Liver (tissue), 9 donors: ENCODE results near the gene ZC3H18. TPM values are rescaled to one million over a fixed set of nuclear protein-coding genes. Genes with fewer than 3 reads are reported as not detected.

Experiments used
- DNase-seq: peaks from one replicate; pipeline ENCODE4 v3.0.0-alpha.2; 2017; ENCODE audit warnings: low spot score
- H3K27ac ChIP-seq, 2 donors: one replicate each; pipeline ENCODE4 v1.7.0; 2013; ENCODE audit warnings: inconsistent platforms in 2 of 2, low read length in 2 of 2, control low read depth in 1 of 2, low read depth in 1 of 2, mild to moderate bottlenecking in 1 of 2
- H3K27me3 ChIP-seq, 4 donors: one replicate each; pipeline versions ENCODE4 v1.6.1 to v1.7.0; 2013; ENCODE audit warnings: low read length in 3 of 4, inconsistent platforms in 1 of 4, mild to moderate bottlenecking in 1 of 4, moderate library complexity in 1 of 4; ENCODE audit not compliant: control insufficient read depth in 4 of 4, insufficient read depth in 4 of 4
- H3K36me3 ChIP-seq, 4 donors: one replicate each; pipeline versions ENCODE4 v1.6.1 to v1.7.0; 2013; ENCODE audit warnings: low read length in 3 of 4, mild to moderate bottlenecking in 3 of 4, low read depth in 1 of 4, moderate library complexity in 1 of 4; ENCODE audit not compliant: control insufficient read depth in 4 of 4, insufficient read depth in 3 of 4
- H3K4me1 ChIP-seq, 4 donors: one replicate each; pipeline versions ENCODE4 v1.6.1 to v1.7.0; 2013; ENCODE audit warnings: low read length in 3 of 4, mild to moderate bottlenecking in 3 of 4, moderate library complexity in 1 of 4; ENCODE audit not compliant: control insufficient read depth in 4 of 4, insufficient read depth in 4 of 4
- H3K4me3 ChIP-seq, 3 donors: one replicate each; pipeline versions ENCODE4 v1.6.1 to v1.7.0; 2013; ENCODE audit warnings: low read length in 3 of 3, control low read depth in 1 of 3, low read depth in 1 of 3, mild to moderate bottlenecking in 1 of 3
- H3K9ac ChIP-seq, 2 donors: one replicate each; pipeline ENCODE4 v1.7.0; 2013; ENCODE audit warnings: low read length in 2 of 2, mild to moderate bottlenecking in 2 of 2, moderate library complexity in 2 of 2, control low read depth in 1 of 2, low read depth in 1 of 2
- H3K9me3 ChIP-seq, 4 donors: one replicate each; pipeline versions ENCODE4 v1.6.1 to v1.7.0; 2013; ENCODE audit warnings: low read length in 3 of 4; ENCODE audit not compliant: control insufficient read depth in 4 of 4
- ATF3 ChIP-seq: IDR thresholded peaks from 2 replicates; pipeline ENCODE4 v1.6.1; 2016; ENCODE audit warnings: antibody characterized with exemption
- EGR1 ChIP-seq, 2 donors: IDR thresholded peaks; 2 replicates each; pipeline ENCODE4 v1.6.1; 2016 to 2018; ENCODE audit warnings: antibody characterized with exemption in 2 of 2, low read depth in 2 of 2
- FOXA1 ChIP-seq: IDR thresholded peaks from 2 replicates; pipeline ENCODE4 v1.6.1; 2016; ENCODE audit warnings: antibody characterized with exemption
- FOXA2 ChIP-seq: IDR thresholded peaks from 2 replicates; pipeline ENCODE4 v1.6.1; 2016; ENCODE audit warnings: antibody characterized with exemption
- GABPA ChIP-seq, 2 donors: IDR thresholded peaks in 1 of 2; conservative IDR thresholded peaks in 1 of 2; 2 replicates each; pipeline ENCODE4 v1.6.1; 2016; ENCODE audit warnings: antibody characterized with exemption in 2 of 2, mild to moderate bottlenecking in 1 of 2, moderate library complexity in 1 of 2
- HNF4A ChIP-seq, 2 donors: conservative IDR thresholded peaks; 2 replicates each; pipeline ENCODE4 v1.6.1; 2016; ENCODE audit warnings: antibody characterized with exemption in 2 of 2, mild to moderate bottlenecking in 2 of 2
- HNF4G ChIP-seq: IDR thresholded peaks from 2 replicates; pipeline ENCODE4 v1.6.1; 2016; ENCODE audit warnings: antibody characterized with exemption
- JUND ChIP-seq, 2 donors: IDR thresholded peaks; 2 replicates each; pipeline ENCODE4 v1.6.1; 2016; ENCODE audit warnings: antibody characterized with exemption in 2 of 2
- MAX ChIP-seq: IDR thresholded peaks from 2 replicates; pipeline ENCODE4 v1.6.1; 2016; ENCODE audit warnings: antibody characterized with exemption
- NR2F2 ChIP-seq: IDR thresholded peaks from 2 replicates; pipeline ENCODE4 v1.6.1; 2016; ENCODE audit warnings: antibody characterized with exemption
- RAD21 ChIP-seq, 2 donors: IDR thresholded peaks; 2 replicates each; pipeline ENCODE4 v1.6.1; 2016; ENCODE audit warnings: antibody characterized with exemption in 2 of 2, mild to moderate bottlenecking in 2 of 2
- REST ChIP-seq: IDR thresholded peaks from 2 replicates; pipeline ENCODE4 v1.6.1; 2016; ENCODE audit warnings: antibody characterized with exemption, mild to moderate bottlenecking
- RXRA ChIP-seq, 2 donors: IDR thresholded peaks; 2 replicates each; pipeline ENCODE4 v1.6.1; 2017 to 2018; ENCODE audit warnings: antibody characterized with exemption in 2 of 2, mild to moderate bottlenecking in 1 of 2
- SP1 ChIP-seq: IDR thresholded peaks from 2 replicates; pipeline ENCODE4 v1.6.1; 2018; ENCODE audit warnings: antibody characterized with exemption, mild to moderate bottlenecking
- TAF1 ChIP-seq: conservative IDR thresholded peaks from 2 replicates; pipeline ENCODE4 v1.6.1; 2016; ENCODE audit warnings: antibody characterized with exemption, mild to moderate bottlenecking
- YY1 ChIP-seq: IDR thresholded peaks from 2 replicates; pipeline ENCODE4 v1.6.1; 2016; ENCODE audit warnings: antibody characterized with exemption, mild to moderate bottlenecking
- WGBS: extraction: QIAGEN DNeasy Blood & Tissue Kit; methylation state at CpG from one replicate; pipeline ENCODE4 v1.1.7; 2013; 5-methylcytosine and 5-hydroxymethylcytosine counted together
- polyA plus RNA-seq, 2 donors: library from polyadenylated mRNA; stranded (reverse) in 1 of 2; unstranded in 1 of 2; fragments of 200-250 nt in 1 of 2; fragments of >200 nt in 1 of 2; fragmentation: Nextera tagmentation in 1 of 2; extraction: Ambion mirVana in 1 of 2; gene quantifications; one replicate each; pipeline versions ENCODE4 v1.2.1 to v1.2.3, GENCODE V29; 2013 to 2015
- total RNA-seq, 2 donors: library from RNA; depleted of rRNA; stranded (reverse); fragments of >200 nt; gene quantifications; one replicate each; pipeline ENCODE4 v1.2.3, GENCODE V29; 2014
- TF ChIP-seq, protein P1 (sequence below): IDR thresholded peaks from 2 replicates; pipeline ENCODE4 v1.6.1; 2016; ENCODE audit warnings: antibody characterized with exemption
- TF ChIP-seq, protein P2 (sequence below): fragments of 150-350 bp; IDR thresholded peaks from 2 replicates; pipeline ENCODE4 v1.5.1; 2017; ENCODE audit warnings: improper control_type of control experiment, low read depth, low read length; ENCODE audit not compliant: missing input control
- donor health status: healthy.
- donor health status: healthy.
- donor health status: healthy.
- donor health status: healthy.
- donor health status: healthy.

Gene ZC3H18
- total and polyA plus RNA-seq, 4 donors = 10.2 to 10.9 (median 10.5) TPM

- Histone ChIP-seq H3K9me3 (no peaks in the 10 kb centered on the region), H3K27me3 (no peaks in the 10 kb centered on the region), H3K36me3 (peaks cover 9 to 55% (median 18%) of the 10 kb centered on the region in 4 donors), H3K4me3 (no peak overlapping the region), H3K9ac (no peak overlapping the region), H3K27ac (no peak overlapping the region), H3K4me1 (peaks cover 5 to 19% (median 7%) of the 10 kb centered on the region in 4 donors)
- TF ChIP-seq EGR1 (IDR thresholded peaks at IDR 0.05; ENCODE audit: low read depth in 2 of 2) (no peak), FOXA2 (no peak), RAD21 (IDR thresholded peaks at IDR 0.05) (no peak), FOXA1 (no peak), YY1 (no peak), RXRA (IDR thresholded peaks at IDR 0.05) (no peak), NR2F2 (no peak), ATF3 (no peak), GABPA (IDR thresholded peaks at IDR 0.05 in 1 of 2, conservative IDR thresholded peaks at IDR 0.05 in 1 of 2) (no peak), MAX (no peak), HNF4A (conservative IDR thresholded peaks at IDR 0.05) (no peak), REST (no peak), JUND (IDR thresholded peaks at IDR 0.05) (no peak), SP1 (no peak)
- TF ChIP-seq, protein P1, sequence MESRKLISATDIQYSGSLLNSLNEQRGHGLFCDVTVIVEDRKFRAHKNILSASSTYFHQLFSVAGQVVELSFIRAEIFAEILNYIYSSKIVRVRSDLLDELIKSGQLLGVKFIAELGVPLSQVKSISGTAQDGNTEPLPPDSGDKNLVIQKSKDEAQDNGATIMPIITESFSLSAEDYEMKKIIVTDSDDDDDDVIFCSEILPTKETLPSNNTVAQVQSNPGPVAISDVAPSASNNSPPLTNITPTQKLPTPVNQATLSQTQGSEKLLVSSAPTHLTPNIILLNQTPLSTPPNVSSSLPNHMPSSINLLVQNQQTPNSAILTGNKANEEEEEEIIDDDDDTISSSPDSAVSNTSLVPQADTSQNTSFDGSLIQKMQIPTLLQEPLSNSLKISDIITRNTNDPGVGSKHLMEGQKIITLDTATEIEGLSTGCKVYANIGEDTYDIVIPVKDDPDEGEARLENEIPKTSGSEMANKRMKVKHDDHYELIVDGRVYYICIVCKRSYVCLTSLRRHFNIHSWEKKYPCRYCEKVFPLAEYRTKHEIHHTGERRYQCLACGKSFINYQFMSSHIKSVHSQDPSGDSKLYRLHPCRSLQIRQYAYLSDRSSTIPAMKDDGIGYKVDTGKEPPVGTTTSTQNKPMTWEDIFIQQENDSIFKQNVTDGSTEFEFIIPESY = no peak
- TF ChIP-seq, protein P2, sequence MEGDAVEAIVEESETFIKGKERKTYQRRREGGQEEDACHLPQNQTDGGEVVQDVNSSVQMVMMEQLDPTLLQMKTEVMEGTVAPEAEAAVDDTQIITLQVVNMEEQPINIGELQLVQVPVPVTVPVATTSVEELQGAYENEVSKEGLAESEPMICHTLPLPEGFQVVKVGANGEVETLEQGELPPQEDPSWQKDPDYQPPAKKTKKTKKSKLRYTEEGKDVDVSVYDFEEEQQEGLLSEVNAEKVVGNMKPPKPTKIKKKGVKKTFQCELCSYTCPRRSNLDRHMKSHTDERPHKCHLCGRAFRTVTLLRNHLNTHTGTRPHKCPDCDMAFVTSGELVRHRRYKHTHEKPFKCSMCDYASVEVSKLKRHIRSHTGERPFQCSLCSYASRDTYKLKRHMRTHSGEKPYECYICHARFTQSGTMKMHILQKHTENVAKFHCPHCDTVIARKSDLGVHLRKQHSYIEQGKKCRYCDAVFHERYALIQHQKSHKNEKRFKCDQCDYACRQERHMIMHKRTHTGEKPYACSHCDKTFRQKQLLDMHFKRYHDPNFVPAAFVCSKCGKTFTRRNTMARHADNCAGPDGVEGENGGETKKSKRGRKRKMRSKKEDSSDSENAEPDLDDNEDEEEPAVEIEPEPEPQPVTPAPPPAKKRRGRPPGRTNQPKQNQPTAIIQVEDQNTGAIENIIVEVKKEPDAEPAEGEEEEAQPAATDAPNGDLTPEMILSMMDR = no peak
- WGBS = 97% methylated on average over 13 of the region's 13 CpGs
- no peak for DNase-seq
Observed at GRCh38 chr16:88623858-88624257, 53.7 kb downstream of the ZC3H18 start.

GRCh38 chr16:88624481-88624880 lies 54.3 kb downstream of the ZC3H18 start:
- WGBS = 97% methylated on average over 18 of the region's 18 CpGs
- Histone ChIP-seq H3K4me1 (peaks cover 2 to 13% (median 4%) of the 10 kb centered on the region in 4 donors), H3K9me3 (no peaks in the 10 kb centered on the region), H3K36me3 (peaks cover 9 to 58% (median 19%) of the 10 kb centered on the region in 4 donors), H3K27ac (no peak overlapping the region), H3K4me3 (no peak overlapping the region), H3K9ac (no peak overlapping the region), H3K27me3 (no peaks in the 10 kb centered on the region)
- no peak for DNase-seq
- no peak for TF ChIP-seq HNF4A (conservative IDR thresholded peaks at IDR 0.05)
- TF ChIP-seq FOXA2 = no peak
- TF ChIP-seq, protein P1 = no peak
- TF ChIP-seq, protein P2 = no peak
- no peak for TF ChIP-seq GABPA (IDR thresholded peaks at IDR 0.05 in 1 of 2, conservative IDR thresholded peaks at IDR 0.05 in 1 of 2)
- no peak for TF ChIP-seq JUND (IDR thresholded peaks at IDR 0.05)
- TF ChIP-seq HNF4G = no peak
- TF ChIP-seq MAX = no peak
- no peak for TF ChIP-seq RAD21 (IDR thresholded peaks at IDR 0.05)
- TF ChIP-seq RXRA (IDR thresholded peaks at IDR 0.05) = no peak
- TF ChIP-seq ATF3 = no peak
- no peak for TF ChIP-seq SP1
- TF ChIP-seq EGR1 (IDR thresholded peaks at IDR 0.05; ENCODE audit: low read depth in 2 of 2) = no peak
- TF ChIP-seq NR2F2 = no peak
- TF ChIP-seq TAF1 = no peak
- no peak for TF ChIP-seq FOXA1
